GM12865 (cell line): ENCODE results near the gene BMP10.
A peak's percentile ranks its signal among the peaks of the same experiment; 100 is the strongest.

Experiments used
- DNase-seq: peaks from one replicate; pipeline ENCODE4 v3.0.0; 2010; ENCODE audit warnings: low read depth
- H3K4me3 ChIP-seq: 2 replicates; pipeline ENCODE4 v1.5.1; 2011; ENCODE audit warnings: mild to moderate bottlenecking, low read depth, low read length, control low read depth
- CTCF ChIP-seq: IDR thresholded peaks from 2 replicates; pipeline ENCODE4 v1.5.1; 2011; ENCODE audit warnings: low read length, control low read depth, low read depth, inconsistent platforms; ENCODE audit not compliant: insufficient read depth; ENCODE audit errors: missing control alignments

Gene BMP10

GRCh38 chr2:68863996-68864395, 7.2 kb downstream of the BMP10 start:
- TF ChIP-seq CTCF, result no peak
- DNase-seq, result no peak
- no peak overlapping the region for H3K4me3 ChIP-seq

- TF ChIP-seq CTCF, result no peak
- H3K4me3 ChIP-seq, result no peak overlapping the region
- DNase-seq, result no peak
These were observed 8.3 kb downstream of the BMP10 start for GRCh38 chr2:68862889-68863288.

- H3K4me3 ChIP-seq, result no peak overlapping the region
- no peak for TF ChIP-seq CTCF
- DNase-seq, result no peak
These were observed 9.9 kb downstream of the BMP10 start for GRCh38 chr2:68861330-68861729.

- DNase-seq, result no peak
These were observed 11.1 kb downstream of the BMP10 start for GRCh38 chr2:68860111-68860510.

GRCh38 chr2:68857855-68858456, 13.2 kb downstream of the BMP10 start:
- H3K4me3 ChIP-seq, result no peak overlapping the region
- peak; percentile 52 for DNase-seq
- no peak for TF ChIP-seq CTCF

More at GRCh38 chr2:68860111-68860510, 11.1 kb downstream of the BMP10 start:
- no peak overlapping the region for H3K4me3 ChIP-seq
- TF ChIP-seq CTCF, result no peak

GRCh38 chr2:68857202-68857845, 13.9 kb downstream of the BMP10 start:
- no peak for TF ChIP-seq CTCF
- DNase-seq, result no peak
- no peak overlapping the region for H3K4me3 ChIP-seq

- H3K4me3 ChIP-seq, result no peak overlapping the region
- TF ChIP-seq CTCF, result no peak
- no peak for DNase-seq
These were observed 15.6 kb downstream of the BMP10 start for GRCh38 chr2:68855550-68855949.
